Type B pancreatic cell (in vitro differentiated cells): ENCODE data around the gene TPK1. TPM values are rescaled to one million over a fixed set of nuclear protein-coding genes. Genes with fewer than 3 reads are reported as not detected.

Source experiments
- DNase-seq: peaks from one replicate; pipeline ENCODE4 v3.0.0; 2021; ENCODE audit warnings: mixed read lengths; ENCODE audit not compliant: unreplicated experiment; ENCODE audit errors: extremely low spot score
- H3K27ac Mint-ChIP-seq: 2 replicates; pipeline ENCODE4 v1.8.0; 2021; ENCODE audit warnings: mild to moderate bottlenecking, mixed read lengths
- H3K27me3 Mint-ChIP-seq: 2 replicates; pipeline ENCODE4 v1.8.0; 2021; ENCODE audit warnings: mixed read lengths
- H3K36me3 Mint-ChIP-seq: 2 replicates; pipeline ENCODE4 v1.8.0; 2021; ENCODE audit warnings: mixed read lengths
- H3K4me1 Mint-ChIP-seq: one replicate; pipeline ENCODE4 v1.8.0; 2021; ENCODE audit warnings: mixed read lengths; ENCODE audit not compliant: unreplicated experiment
- H3K4me3 Mint-ChIP-seq: 2 replicates; pipeline ENCODE4 v1.8.0; 2021; ENCODE audit warnings: mild to moderate bottlenecking, mixed read lengths
- H3K9me3 Mint-ChIP-seq: 2 replicates; pipeline ENCODE4 v1.8.0; 2021; ENCODE audit warnings: mixed read lengths
- total RNA-seq: library from RNA; stranded (reverse); gene quantifications from 2 replicates; pipeline ENCODE4 v1.2.1, GENCODE V29; 2021; ENCODE audit warnings: low replicate concordance
- TF ChIP-seq, protein P1 (sequence below): fragments of 200-600 bp; sonication (generic); conservative IDR thresholded peaks from 2 replicates; pipeline ENCODE4 v1.5.0; 2021; ENCODE audit warnings: antibody characterized with exemption, mild to moderate bottlenecking

The TPK1 gene
- total RNA-seq, 1 donor from 2014 or later, result 3.2 TPM

DNA sequence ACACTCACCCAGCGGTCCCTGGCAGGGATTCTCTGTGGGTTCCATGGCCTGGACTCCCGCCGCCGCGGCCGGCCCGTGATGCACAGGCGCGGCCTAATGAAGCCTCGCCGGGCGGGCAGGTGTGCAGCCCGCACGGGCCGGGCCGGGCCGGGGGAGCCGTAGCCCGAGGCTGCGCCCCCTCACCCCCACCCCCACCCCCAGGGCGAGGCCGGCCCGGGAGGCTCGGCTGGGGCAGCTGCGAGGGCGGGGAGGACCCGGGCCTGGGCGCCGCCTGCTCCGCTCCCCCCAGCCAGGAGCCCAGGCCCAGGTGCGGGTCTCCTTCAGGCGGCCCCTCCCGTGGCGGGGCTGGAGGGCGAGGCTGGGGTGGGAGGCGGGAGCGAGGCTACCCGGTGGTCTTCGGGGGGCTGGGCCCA lies 432.2 kb downstream of the TPK1 start, which contains the start of gene NOBOX:
NOBOX (minus strand) TSS at position 45 of the 413 bp plus-strand sequence.
- Mint-ChIP-seq H3K4me1 (peaks cover 19% of the 10 kb centered on the region), H3K27me3 (peaks cover 8% of the 10 kb centered on the region), H3K9me3 (no peaks in the 10 kb centered on the region), H3K4me3 (no peak within 1 kb of the TSS), H3K36me3 (no peaks in the 10 kb centered on the region), H3K27ac (no peak within 1 kb of the TSS)
- DNase-seq, result peak; percentile 44
- TF ChIP-seq, protein P1, sequence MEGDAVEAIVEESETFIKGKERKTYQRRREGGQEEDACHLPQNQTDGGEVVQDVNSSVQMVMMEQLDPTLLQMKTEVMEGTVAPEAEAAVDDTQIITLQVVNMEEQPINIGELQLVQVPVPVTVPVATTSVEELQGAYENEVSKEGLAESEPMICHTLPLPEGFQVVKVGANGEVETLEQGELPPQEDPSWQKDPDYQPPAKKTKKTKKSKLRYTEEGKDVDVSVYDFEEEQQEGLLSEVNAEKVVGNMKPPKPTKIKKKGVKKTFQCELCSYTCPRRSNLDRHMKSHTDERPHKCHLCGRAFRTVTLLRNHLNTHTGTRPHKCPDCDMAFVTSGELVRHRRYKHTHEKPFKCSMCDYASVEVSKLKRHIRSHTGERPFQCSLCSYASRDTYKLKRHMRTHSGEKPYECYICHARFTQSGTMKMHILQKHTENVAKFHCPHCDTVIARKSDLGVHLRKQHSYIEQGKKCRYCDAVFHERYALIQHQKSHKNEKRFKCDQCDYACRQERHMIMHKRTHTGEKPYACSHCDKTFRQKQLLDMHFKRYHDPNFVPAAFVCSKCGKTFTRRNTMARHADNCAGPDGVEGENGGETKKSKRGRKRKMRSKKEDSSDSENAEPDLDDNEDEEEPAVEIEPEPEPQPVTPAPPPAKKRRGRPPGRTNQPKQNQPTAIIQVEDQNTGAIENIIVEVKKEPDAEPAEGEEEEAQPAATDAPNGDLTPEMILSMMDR, result no peak

DNA sequence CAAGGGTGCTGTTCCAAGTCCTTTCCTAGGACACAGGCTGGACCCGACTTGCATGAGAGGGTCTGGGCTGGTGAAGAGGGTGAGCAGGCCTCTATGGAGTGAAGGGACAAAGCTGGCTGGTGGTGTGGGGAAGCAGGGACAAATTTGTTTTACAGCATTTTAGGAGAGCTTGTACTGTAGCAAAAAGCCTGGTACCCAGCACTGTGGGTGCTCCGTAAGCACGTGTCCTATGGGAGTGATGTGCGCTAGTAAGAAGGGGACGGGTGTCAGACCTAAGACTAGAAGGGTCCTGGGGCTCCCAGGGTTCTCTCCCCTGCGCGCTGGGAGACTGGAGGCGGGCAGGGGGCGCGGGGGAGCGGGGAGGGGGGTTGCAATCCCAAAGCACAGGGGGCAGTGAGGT lies 432.8 kb downstream of the TPK1 start:
- no peaks in the 10 kb centered on the region for H3K36me3 Mint-ChIP-seq
- no peak overlapping the region for H3K27ac Mint-ChIP-seq
- H3K4me1 Mint-ChIP-seq, result peaks cover 13% of the 10 kb centered on the region
- H3K9me3 Mint-ChIP-seq, result no peaks in the 10 kb centered on the region
- H3K27me3 Mint-ChIP-seq, result peaks cover 8% of the 10 kb centered on the region
- TF ChIP-seq, protein P1, result no peak
- H3K4me3 Mint-ChIP-seq, result no peak overlapping the region
- DNase-seq, result peak; percentile 22
